HCT116 (cell line): ENCODE data around the gene SCFD1. TPM values are rescaled to one million over a fixed set of nuclear protein-coding genes. Genes with fewer than 3 reads are reported as not detected.

Source experiments
- ATAC-seq: fragments of 200-7000 bp; cut with Tn5 transposase; 2 replicates; pipeline ENCODE4 v1.9.1; 2020; ENCODE audit warnings: mild to moderate bottlenecking, moderate library complexity
- BruUV-seq: library from RNA; stranded (reverse); fragments of 400-500 nt; replicated peaks from 2 replicates; lab custom pipeline; 2021; lab: Mats Ljungman, UMichigan
- CTCF ChIA-PET: fragments of 300-600 bp; sonication (Branson Sonifier 250); formaldehyde crosslinking; loops from one replicate; lab custom pipeline; 2021; ENCODE audit warnings: antibody characterized with exemption; lab: Charles Lee
- POLR2A ChIA-PET: fragments of 300-600, 350-600 bp; sonication (Branson Sonifier 250); formaldehyde crosslinking; loops from one replicate; lab custom pipeline; 2021; ENCODE audit warnings: antibody characterized with exemption; lab: Charles Lee
- RAD21 ChIA-PET, 2 experiments: fragments of 300-600 bp; sonication (Branson Sonifier 250); formaldehyde crosslinking; loops; one replicate each; lab custom pipeline; 2023; ENCODE audit warnings: low total read pairs in 2 of 2; ENCODE audit not compliant: uncharacterized antibody in 2 of 2, unreplicated experiment in 2 of 2, low non-redundant PET in 1 of 2; lab: Charles Lee
- DNase-seq: peaks from one replicate; pipeline ENCODE4 v3.0.0-alpha.2; 2010; ENCODE audit warnings: low read depth, low spot score
- H2AFZ ChIP-seq: fragments of 200-600 bp; shearing (Covaris generic), sonication (generic); 2 replicates; pipeline ENCODE4 v1.6.1; 2017; ENCODE audit warnings: low read depth, mixed run types, mixed read lengths, antibody characterized with exemption, low read length; ENCODE audit not compliant: poor library complexity, severe bottlenecking
- H3K27ac ChIP-seq: 2 replicates; pipeline ENCODE4 v1.5.1; 2012; ENCODE audit warnings: low read depth, low read length
- H3K27me3 ChIP-seq: fragments of 200-600 bp; sonication (generic); 2 replicates; pipeline ENCODE4 v1.6.1; 2016; ENCODE audit warnings: mixed run types, low read length, mixed read lengths; ENCODE audit not compliant: insufficient read depth
- H3K36me3 ChIP-seq, 2 experiments: fragments of 200-500 bp in 1 of 2; fragments of 200-600 bp in 1 of 2; sonication (Bioruptor generic) in 1 of 2; sonication (generic) in 1 of 2; 2 replicates each; pipeline versions ENCODE4 v1.5.1 to v1.6.1; 2014 to 2016; ENCODE audit warnings: low read length in 2 of 2, inconsistent platforms in 1 of 2, mixed read lengths in 1 of 2, mixed run types in 1 of 2; ENCODE audit not compliant: insufficient read depth in 2 of 2, control insufficient read depth in 1 of 2
- H3K4me1 ChIP-seq, 2 experiments: fragments of 200-600 bp in 1 of 2; sonication (generic) in 1 of 2; 2 replicates each; pipeline versions ENCODE4 v1.5.1 to v1.6.1; 2012 to 2017; ENCODE audit warnings: low read length in 2 of 2, inconsistent platforms in 1 of 2, mild to moderate bottlenecking in 1 of 2, mixed read lengths in 1 of 2, mixed run types in 1 of 2, moderate library complexity in 1 of 2; ENCODE audit not compliant: insufficient read depth in 2 of 2, control insufficient read depth in 1 of 2
- H3K4me2 ChIP-seq: fragments of 200-600 bp; sonication (generic); 2 replicates; pipeline ENCODE4 v1.6.1; 2017; ENCODE audit warnings: mixed run types, low read length, mixed read lengths
- H3K4me3 ChIP-seq, 2 experiments: fragments of 200-600 bp in 1 of 2; sonication (generic) in 1 of 2; replicated peaks in 1 of 2; 2 replicates each; pipeline ENCODE4 v1.5.1; 2011 to 2016; ENCODE audit warnings: low read length in 2 of 2, control low read depth in 1 of 2, low read depth in 1 of 2, mild to moderate bottlenecking in 1 of 2, mixed read lengths in 1 of 2, mixed run types in 1 of 2
- H3K79me2 ChIP-seq: fragments of 200-600 bp; sonication (generic); 2 replicates; pipeline ENCODE4 v1.6.1; 2017; ENCODE audit warnings: mild to moderate bottlenecking, mixed run types, low read length, moderate library complexity, mixed read lengths; ENCODE audit not compliant: insufficient read depth
- H3K9ac ChIP-seq: fragments of 200-600 bp; sonication (generic); 2 replicates; pipeline ENCODE4 v1.6.1; 2016; ENCODE audit warnings: low read length, mixed read lengths
- H3K9me2 ChIP-seq: fragments of 200-600 bp; sonication (generic), shearing (Covaris generic); 2 replicates; pipeline ENCODE4 v1.6.1; 2017; ENCODE audit warnings: mixed run types, mild to moderate bottlenecking, moderate library complexity; ENCODE audit not compliant: insufficient read depth
- H3K9me3 ChIP-seq, 2 experiments: fragments of 200-500 bp in 1 of 2; fragments of 200-600 bp in 1 of 2; sonication (Bioruptor generic) in 1 of 2; sonication (generic) in 1 of 2; 2 replicates each; pipeline ENCODE4 v1.6.1; 2014 to 2017; ENCODE audit warnings: low read length in 2 of 2, mixed read lengths in 2 of 2, inconsistent platforms in 1 of 2, low read depth in 1 of 2, mild to moderate bottlenecking in 1 of 2, mixed run types in 1 of 2, moderate library complexity in 1 of 2; ENCODE audit not compliant: control insufficient read depth in 1 of 2, insufficient read depth in 1 of 2
- H4K20me1 ChIP-seq: fragments of 200-600 bp; sonication (generic), shearing (Covaris generic); 2 replicates; pipeline ENCODE4 v1.6.1; 2017; ENCODE audit warnings: mixed run types, mild to moderate bottlenecking, moderate library complexity; ENCODE audit not compliant: insufficient read depth
- CBX3 ChIP-seq: IDR thresholded peaks from 2 replicates; pipeline ENCODE4 v1.6.1; 2012; ENCODE audit warnings: low read depth
- CEBPB ChIP-seq: IDR thresholded peaks from 2 replicates; pipeline ENCODE4 v1.6.1; 2012; ENCODE audit warnings: low read depth
- CTCF ChIP-seq, 3 experiments: fragments of 200-600 bp in 1 of 3; sonication (generic) in 1 of 3; IDR thresholded peaks in 2 of 3; conservative IDR thresholded peaks in 1 of 3; 2 replicates each; pipeline ENCODE4 v1.5.1; 2012 to 2017; ENCODE audit warnings: low read depth in 2 of 3, low read length in 2 of 3, antibody characterized with exemption in 1 of 3, borderline replicate concordance in 1 of 3, control low read depth in 1 of 3, mild to moderate bottlenecking in 1 of 3, mixed read lengths in 1 of 3, mixed run types in 1 of 3, moderate library complexity in 1 of 3; ENCODE audit not compliant: insufficient read depth in 1 of 3
- EGR1 ChIP-seq: IDR thresholded peaks from 2 replicates; pipeline ENCODE4 v1.6.1; 2012; ENCODE audit warnings: low read depth
- ELF1 ChIP-seq: IDR thresholded peaks from 2 replicates; pipeline ENCODE4 v1.6.1; 2012; ENCODE audit warnings: low read depth, borderline replicate concordance
- EZH2 ChIP-seq: fragments of 200-600 bp; sonication (generic); IDR thresholded peaks from 2 replicates; pipeline ENCODE4 v1.6.1; 2017; ENCODE audit warnings: antibody characterized with exemption, mixed run types
- EZH2phosphoT487 ChIP-seq: fragments of 200-600 bp; IDR thresholded peaks from 2 replicates; pipeline ENCODE4 v1.6.1; 2018; ENCODE audit warnings: antibody characterized with exemption, borderline replicate concordance
- FOSL1 ChIP-seq: IDR thresholded peaks from 2 replicates; pipeline ENCODE4 v1.6.1; 2012; ENCODE audit warnings: low read depth
- JUND ChIP-seq: IDR thresholded peaks from 2 replicates; pipeline ENCODE4 v1.6.1; 2012
- MAX ChIP-seq: IDR thresholded peaks from 2 replicates; pipeline ENCODE4 v1.6.1; 2012
- POLR2A ChIP-seq: IDR thresholded peaks from 2 replicates; pipeline ENCODE4 v1.7.0; 2011; ENCODE audit warnings: borderline replicate concordance; ENCODE audit not compliant: insufficient read depth, insufficient read length; ENCODE audit errors: extremely low read depth
- POLR2AphosphoS5 ChIP-seq: IDR thresholded peaks from 2 replicates; pipeline ENCODE4 v1.6.1; 2011; ENCODE audit warnings: mild to moderate bottlenecking, low read depth, low read length, moderate library complexity
- RAD21 ChIP-seq: IDR thresholded peaks from 2 replicates; pipeline ENCODE4 v1.6.1; 2012; ENCODE audit warnings: low read depth, mild to moderate bottlenecking
- REST ChIP-seq: IDR thresholded peaks from 2 replicates; pipeline ENCODE4 v1.6.1; 2012; ENCODE audit warnings: low read depth
- SP1 ChIP-seq: IDR thresholded peaks from 2 replicates; pipeline ENCODE4 v1.6.1; 2012; ENCODE audit warnings: low read depth
- SRF ChIP-seq: IDR thresholded peaks from 2 replicates; pipeline ENCODE4 v1.6.1; 2012; ENCODE audit warnings: low read depth
- YY1 ChIP-seq: IDR thresholded peaks from 2 replicates; pipeline ENCODE4 v1.6.1; 2011; ENCODE audit warnings: low read length, low read depth, moderate library complexity, mild to moderate bottlenecking; ENCODE audit not compliant: insufficient replicate concordance; ENCODE audit errors: extremely low read depth
- ZFX ChIP-seq: fragments of 450-650 bp; IDR thresholded peaks from 2 replicates; pipeline ENCODE4 v1.6.1; 2017
- intact Hi-C: fragments of 100-400 bp; cut with micrococcal nuclease; formaldehyde crosslinking; loops from 2 replicates; pipeline ENCODE4 v1.10.0; 2022
- total RNA-seq: library from RNA; stranded (reverse); gene quantifications from one replicate; pipeline ENCODE4 v1.2.1, GENCODE V29; 2021; ENCODE audit not compliant: unreplicated experiment
- TF ChIP-seq, protein P1 (sequence below): IDR thresholded peaks from 2 replicates; pipeline ENCODE4 v1.6.1; 2012

The SCFD1 gene
- total RNA-seq, 1 experiment from 2014 or later = 71.1 TPM

GRCh38 chr14:30651937-30652336 lies 29.8 kb downstream of the SCFD1 start:
- Histone ChIP-seq H3K36me3 (peaks cover 14 to 26% of the 10 kb centered on the region in 2 experiments; a peak in 2 of 4 replicates), H3K79me2 (peaks cover 8% of the 10 kb centered on the region), H3K4me2 (no peak overlapping the region), H3K27me3 (no peaks in the 10 kb centered on the region), H4K20me1 (no peaks in the 10 kb centered on the region), H3K9me2 (no peaks in the 10 kb centered on the region), H3K9me3 (no peaks in the 10 kb centered on the region), H3K9ac (no peak overlapping the region), H3K27ac (no peak overlapping the region), H3K4me1 (no peaks in the 10 kb centered on the region), H2AFZ (no peak overlapping the region), H3K4me3 (no peak overlapping the region)
- intact Hi-C loops = no loop called here
- ChIA-PET CTCF (interaction anchor here (1.2 kb wide), 1 partner anchor 29 kb away, joined by 3 read pairs; no protein-coding TSS in a partner anchor), RAD21 (no interaction called here), POLR2A (no interaction called here)
- ATAC-seq (no peak), DNase-seq (no peak)
- no peak for TF ChIP-seq CTCF (IDR thresholded peaks at IDR 0.05 in 2 of 3, conservative IDR thresholded peaks at IDR 0.05 in 1 of 3; ENCODE audit: borderline replicate concordance in 1 of 3, insufficient read depth in 1 of 3, low read depth in 2 of 3, low read length in 2 of 3)
- no peak for TF ChIP-seq RAD21
- TF ChIP-seq ELF1 = no peak
- no peak for TF ChIP-seq EGR1
- TF ChIP-seq ZFX = no peak
- no peak for TF ChIP-seq FOSL1
- TF ChIP-seq EZH2 = no peak
- TF ChIP-seq, protein P1, sequence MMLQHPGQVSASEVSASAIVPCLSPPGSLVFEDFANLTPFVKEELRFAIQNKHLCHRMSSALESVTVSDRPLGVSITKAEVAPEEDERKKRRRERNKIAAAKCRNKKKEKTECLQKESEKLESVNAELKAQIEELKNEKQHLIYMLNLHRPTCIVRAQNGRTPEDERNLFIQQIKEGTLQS = no peak
- no peak for TF ChIP-seq REST
- no peak for TF ChIP-seq CBX3
- no peak for TF ChIP-seq YY1
- no peak for TF ChIP-seq POLR2A
- TF ChIP-seq SRF = no peak
- no peak for TF ChIP-seq JUND
- no peak for TF ChIP-seq CEBPB
- TF ChIP-seq MAX = no peak
- no peak for TF ChIP-seq EZH2phosphoT487
- no peak for TF ChIP-seq SP1
- no peak for TF ChIP-seq POLR2AphosphoS5
- no TSS peak for BruUV-seq
